Caco-2 (cell line): ENCODE measurements around the gene ZNF207. TPM values are rescaled to one million over a fixed set of nuclear protein-coding genes. Genes with fewer than 3 reads are reported as not detected.

Experiments used
- BruUV-seq: library from RNA; stranded (reverse); fragments of 400-500 nt; replicated peaks from 2 replicates; lab custom pipeline; 2021; lab: Mats Ljungman, UMichigan
- CTCF ChIA-PET: fragments of 300-600 bp; sonication (Branson Sonifier 250); formaldehyde crosslinking; loops from one replicate; lab custom pipeline; 2022; ENCODE audit warnings: antibody characterized with exemption; lab: Charles Lee
- POLR2A ChIA-PET: fragments of 300-600 bp; sonication (Branson Sonifier 250); formaldehyde crosslinking; loops from one replicate; lab custom pipeline; 2022; ENCODE audit warnings: antibody characterized with exemption; lab: Charles Lee
- DNase-seq, 2 experiments: peaks; one replicate each; pipeline versions ENCODE4 v3.0.0 to v3.0.0-alpha.2; 2020 to 2022
- H3K27me3 ChIP-seq: replicated peaks from 2 replicates; pipeline ENCODE4 v1.6.0; 2011; ENCODE audit warnings: low read length; ENCODE audit not compliant: control insufficient read depth, insufficient read depth
- H3K36me3 ChIP-seq: 2 replicates; pipeline ENCODE4 v1.5.1; 2011; ENCODE audit warnings: low read length; ENCODE audit not compliant: control insufficient read depth, insufficient read depth
- H3K4me1 ChIP-seq: fragments of 250-450 bp; sonication (Bioruptor Pico); 2 replicates; pipeline ENCODE4 v1.5.1; 2020; ENCODE audit warnings: mild to moderate bottlenecking
- H3K4me3 ChIP-seq: 2 replicates; pipeline ENCODE4 v1.5.1; 2011; ENCODE audit warnings: low read depth, mild to moderate bottlenecking, control low read depth, low read length
- H3K9me3 ChIP-seq: fragments of 250-450 bp; sonication (Bioruptor Pico); 2 replicates; pipeline ENCODE4 v1.5.1; 2020; ENCODE audit warnings: mild to moderate bottlenecking, moderate library complexity
- H3K27ac Mint-ChIP-seq: one replicate; pipeline ENCODE4 v1.8.0; 2022; ENCODE audit warnings: mixed read lengths; ENCODE audit not compliant: unreplicated experiment
- H3K27me3 Mint-ChIP-seq: one replicate; pipeline ENCODE4 v1.8.0; 2022; ENCODE audit warnings: mixed read lengths; ENCODE audit not compliant: insufficient read depth, unreplicated experiment
- H3K36me3 Mint-ChIP-seq: one replicate; pipeline ENCODE4 v1.8.0; 2022; ENCODE audit warnings: mild to moderate bottlenecking, mixed read lengths; ENCODE audit not compliant: insufficient read depth, unreplicated experiment
- H3K4me1 Mint-ChIP-seq: one replicate; pipeline ENCODE4 v1.8.0; 2022; ENCODE audit warnings: low read depth, mixed read lengths; ENCODE audit not compliant: unreplicated experiment
- H3K4me3 Mint-ChIP-seq: one replicate; pipeline ENCODE4 v1.8.0; 2022; ENCODE audit warnings: mild to moderate bottlenecking, moderate library complexity, mixed read lengths; ENCODE audit not compliant: unreplicated experiment
- H3K9me3 Mint-ChIP-seq: one replicate; pipeline ENCODE4 v1.8.0; 2022; ENCODE audit warnings: mixed read lengths; ENCODE audit not compliant: unreplicated experiment
- CTCF ChIP-seq, 2 experiments: fragments of 200-600 bp in 1 of 2; IDR thresholded peaks; 1 replicate in 1 of 2; 2 replicates in 1 of 2; pipeline versions ENCODE4 v1.5.1 to v1.8.0; 2011 to 2022; ENCODE audit warnings: antibody characterized with exemption in 1 of 2, control low read depth in 1 of 2, inconsistent platforms in 1 of 2, low read depth in 1 of 2, low read length in 1 of 2, mild to moderate bottlenecking in 1 of 2, moderate library complexity in 1 of 2; ENCODE audit not compliant: insufficient read depth in 1 of 2, severe bottlenecking in 1 of 2, unreplicated experiment in 1 of 2
- intact Hi-C: fragments of 100-400 bp; cut with micrococcal nuclease; formaldehyde crosslinking; loops from one replicate; pipeline ENCODE4 v1.10.0; 2022; ENCODE audit not compliant: unreplicated experiment
- total RNA-seq: library from RNA; stranded (reverse); gene quantifications from 2 replicates; pipeline ENCODE4 v1.2.3, GENCODE V29; 2022

ZNF207 gene
- total RNA-seq, 1 experiment from 2014 or later = 211 TPM

DNA sequence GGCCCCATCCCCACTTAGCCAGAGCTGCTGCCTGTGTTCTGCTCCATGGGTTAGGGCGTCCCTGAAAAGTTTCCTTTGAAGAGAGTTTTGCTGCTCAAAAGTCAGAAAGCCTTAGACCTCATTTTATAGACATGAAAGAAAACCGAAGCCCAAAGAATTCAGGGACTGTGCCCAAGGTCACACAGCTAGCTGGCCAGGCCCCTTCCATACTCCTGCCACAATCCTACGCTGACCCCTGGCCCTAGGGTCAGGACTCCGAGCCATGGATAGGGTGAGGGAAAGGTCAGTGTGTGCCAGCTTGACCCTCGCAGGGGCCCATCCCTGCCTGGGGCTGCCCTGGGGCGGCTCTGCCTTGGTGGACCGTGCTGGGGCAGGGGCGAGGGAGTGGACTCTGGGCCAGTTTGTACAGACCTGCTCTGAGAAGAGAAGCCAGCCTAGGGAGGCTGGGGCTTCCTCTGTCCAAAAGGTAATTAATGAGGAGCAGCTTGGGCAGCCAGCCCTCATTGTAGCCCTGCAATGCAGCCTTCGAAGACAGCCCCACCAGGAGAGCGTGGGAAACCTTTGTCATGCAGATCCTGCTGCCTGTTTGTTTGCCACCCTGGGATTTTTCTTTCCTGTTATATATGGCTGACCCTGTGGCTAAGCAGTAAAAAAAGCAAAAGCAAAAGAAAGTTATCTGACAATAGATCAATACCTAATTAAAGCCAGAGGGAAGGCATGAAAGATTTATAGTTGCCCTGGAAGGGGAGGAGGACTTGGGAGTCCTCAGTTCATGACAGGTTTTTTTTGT, 46.9 kb upstream of the ZNF207 start:
- Histone ChIP-seq H3K4me1 (peaks cover 14% of the 10 kb centered on the region; the same call in 1 of the 2 replicates), H3K36me3 (no peaks in the 10 kb centered on the region), H3K9me3 (no peaks in the 10 kb centered on the region), H3K27me3 (no peaks in the 10 kb centered on the region), H3K4me3 (no peak overlapping the region)
- no peak overlapping the region for H3K4me3 Mint-ChIP-seq
- no TSS peak for BruUV-seq
- H3K27ac Mint-ChIP-seq = no peak overlapping the region
- H3K9me3 Mint-ChIP-seq = no peaks in the 10 kb centered on the region
- ChIA-PET CTCF (interaction anchor here (0.6 kb wide), 1 partner anchor 15 kb away, joined by 3 read pairs; no protein-coding TSS in a partner anchor), POLR2A (no interaction called here)
- DNase-seq = peak in 1 of 2 experiments; percentile 56
- TF ChIP-seq CTCF (IDR thresholded peaks at IDR 0.05; ENCODE audit: insufficient read depth in 1 of 2, low read depth in 1 of 2, low read length in 1 of 2, severe bottlenecking in 1 of 2, unreplicated experiment in 1 of 2) = no peak
- no peaks in the 10 kb centered on the region for H3K27me3 Mint-ChIP-seq
- H3K4me1 Mint-ChIP-seq = peaks cover 6% of the 10 kb centered on the region
- intact Hi-C loops = no loop called here
- H3K36me3 Mint-ChIP-seq = no peaks in the 10 kb centered on the region

DNA sequence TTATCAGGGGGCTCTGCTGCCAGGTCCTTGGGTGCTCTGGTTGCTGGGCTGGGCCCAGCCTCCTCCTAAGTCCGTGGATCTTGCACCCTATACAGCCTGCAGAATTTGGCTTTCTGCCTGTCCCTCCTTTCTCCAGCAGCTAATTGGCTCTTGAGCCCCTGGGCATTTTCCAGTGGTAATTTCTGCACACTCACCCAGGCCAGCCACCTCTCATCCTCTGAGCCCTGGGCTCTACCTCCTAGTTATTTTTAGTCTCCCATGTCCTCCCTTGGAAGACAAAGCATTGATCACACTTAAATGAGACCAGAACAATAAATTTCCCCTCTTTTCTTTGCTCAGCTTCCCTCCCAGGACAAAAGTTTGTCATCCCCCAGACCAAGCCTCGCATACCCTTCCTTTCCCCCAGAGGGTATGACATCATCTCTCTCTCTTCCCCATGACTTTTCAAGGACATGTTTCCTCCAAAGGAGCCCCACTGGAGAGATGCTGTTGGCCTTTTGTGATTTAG, 46.1 kb upstream of the ZNF207 start:
- intact Hi-C loops = no loop called here
- Mint-ChIP-seq H3K27ac (no peak overlapping the region), H3K4me3 (no peak overlapping the region), H3K27me3 (no peaks in the 10 kb centered on the region), H3K4me1 (peaks cover 6% of the 10 kb centered on the region), H3K36me3 (no peaks in the 10 kb centered on the region), H3K9me3 (no peaks in the 10 kb centered on the region)
- BruUV-seq = no TSS peak
- H3K36me3 ChIP-seq = no peaks in the 10 kb centered on the region
- ChIA-PET POLR2A (no interaction called here), CTCF (interaction anchor here (0.6 kb wide), 1 partner anchor 14 kb away, joined by 3 read pairs; no protein-coding TSS in a partner anchor)
- TF ChIP-seq CTCF (IDR thresholded peaks at IDR 0.05; ENCODE audit: insufficient read depth in 1 of 2, low read depth in 1 of 2, low read length in 1 of 2, severe bottlenecking in 1 of 2, unreplicated experiment in 1 of 2) = no peak
- no peaks in the 10 kb centered on the region for H3K27me3 ChIP-seq
- H3K4me1 ChIP-seq = peaks cover 14% of the 10 kb centered on the region; the same call in 1 of the 2 replicates
- no peaks in the 10 kb centered on the region for H3K9me3 ChIP-seq
- no peak overlapping the region for H3K4me3 ChIP-seq
- DNase-seq = no peak

- no peak for TF ChIP-seq CTCF (IDR thresholded peaks at IDR 0.05; ENCODE audit: insufficient read depth in 1 of 2, low read depth in 1 of 2, low read length in 1 of 2, severe bottlenecking in 1 of 2, unreplicated experiment in 1 of 2)
- no peak overlapping the region for H3K4me3 Mint-ChIP-seq
Observed at GRCh38 chr17:32305049-32305448, 44.9 kb upstream of the ZNF207 start.

More at GRCh38 chr17:32305049-32305448, 44.9 kb upstream of the ZNF207 start:
- H3K27me3 Mint-ChIP-seq = no peaks in the 10 kb centered on the region
- H3K4me1 Mint-ChIP-seq = peaks cover 6% of the 10 kb centered on the region
- ChIA-PET CTCF (interaction anchor here (0.6 kb wide), 1 partner anchor 73 kb away, joined by 4 read pairs; no protein-coding TSS in a partner anchor), POLR2A (no interaction called here)
- no peak overlapping the region for H3K27ac Mint-ChIP-seq
- BruUV-seq = no TSS peak
- H3K4me3 ChIP-seq = no peak overlapping the region
- no peaks in the 10 kb centered on the region for H3K27me3 ChIP-seq
- H3K4me1 ChIP-seq = peaks cover 14% of the 10 kb centered on the region; the same call in 1 of the 2 replicates
- H3K9me3 ChIP-seq = no peaks in the 10 kb centered on the region
- H3K36me3 ChIP-seq = no peaks in the 10 kb centered on the region
- no peaks in the 10 kb centered on the region for H3K36me3 Mint-ChIP-seq
- H3K9me3 Mint-ChIP-seq = no peaks in the 10 kb centered on the region
- intact Hi-C loops = no loop called here
- no peak for DNase-seq
